Measurements from ENCODE around the gene SCUBE1.

SCUBE1 gene

DNA sequence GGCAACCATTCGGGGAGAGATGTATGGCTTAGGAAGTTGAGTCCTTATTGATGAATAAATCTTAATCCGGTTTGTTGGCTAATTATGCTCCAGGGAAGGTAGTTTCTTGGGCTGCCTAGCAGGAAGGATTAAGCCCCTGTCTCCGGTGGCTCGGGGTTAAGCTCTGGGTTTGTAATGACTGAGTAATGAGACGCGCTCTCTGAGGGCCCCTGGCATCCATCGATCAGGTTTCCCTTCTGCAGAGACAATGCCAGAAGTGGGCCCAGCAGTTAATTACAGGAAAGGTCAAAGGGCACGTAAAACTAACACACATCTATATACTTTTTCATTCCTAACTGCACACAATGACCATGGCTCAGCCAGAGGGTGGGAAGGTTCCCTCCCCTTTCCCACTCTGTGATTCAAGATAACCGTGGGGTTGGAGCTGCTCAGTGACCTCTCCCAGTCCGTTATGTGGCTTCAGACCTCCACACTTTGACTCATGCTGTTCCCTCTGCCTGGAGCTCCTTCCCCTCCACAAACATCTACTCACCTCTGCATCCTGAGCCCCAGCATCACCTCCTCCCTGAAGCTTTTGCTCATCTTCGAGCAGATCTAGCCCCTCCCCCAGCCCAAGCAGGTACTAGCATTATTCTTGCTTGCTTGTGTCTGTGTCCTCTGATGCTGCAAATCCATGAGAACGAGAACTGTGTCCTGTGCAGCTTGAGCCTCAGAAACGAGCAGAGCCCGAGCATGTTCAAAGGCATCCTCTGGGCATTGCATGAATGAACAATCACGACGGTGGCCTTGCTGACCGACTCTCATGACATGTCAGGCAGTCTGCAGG lies 16.6 kb downstream of the SCUBE1 start:
- no peak for DNase-seq (ENCODE audit: low read depth)

- DNase-seq (ENCODE audit: low read depth), result no peak
These were observed 18.0 kb downstream of the SCUBE1 start for GRCh38 chr22:43325176-43325575.

DNA sequence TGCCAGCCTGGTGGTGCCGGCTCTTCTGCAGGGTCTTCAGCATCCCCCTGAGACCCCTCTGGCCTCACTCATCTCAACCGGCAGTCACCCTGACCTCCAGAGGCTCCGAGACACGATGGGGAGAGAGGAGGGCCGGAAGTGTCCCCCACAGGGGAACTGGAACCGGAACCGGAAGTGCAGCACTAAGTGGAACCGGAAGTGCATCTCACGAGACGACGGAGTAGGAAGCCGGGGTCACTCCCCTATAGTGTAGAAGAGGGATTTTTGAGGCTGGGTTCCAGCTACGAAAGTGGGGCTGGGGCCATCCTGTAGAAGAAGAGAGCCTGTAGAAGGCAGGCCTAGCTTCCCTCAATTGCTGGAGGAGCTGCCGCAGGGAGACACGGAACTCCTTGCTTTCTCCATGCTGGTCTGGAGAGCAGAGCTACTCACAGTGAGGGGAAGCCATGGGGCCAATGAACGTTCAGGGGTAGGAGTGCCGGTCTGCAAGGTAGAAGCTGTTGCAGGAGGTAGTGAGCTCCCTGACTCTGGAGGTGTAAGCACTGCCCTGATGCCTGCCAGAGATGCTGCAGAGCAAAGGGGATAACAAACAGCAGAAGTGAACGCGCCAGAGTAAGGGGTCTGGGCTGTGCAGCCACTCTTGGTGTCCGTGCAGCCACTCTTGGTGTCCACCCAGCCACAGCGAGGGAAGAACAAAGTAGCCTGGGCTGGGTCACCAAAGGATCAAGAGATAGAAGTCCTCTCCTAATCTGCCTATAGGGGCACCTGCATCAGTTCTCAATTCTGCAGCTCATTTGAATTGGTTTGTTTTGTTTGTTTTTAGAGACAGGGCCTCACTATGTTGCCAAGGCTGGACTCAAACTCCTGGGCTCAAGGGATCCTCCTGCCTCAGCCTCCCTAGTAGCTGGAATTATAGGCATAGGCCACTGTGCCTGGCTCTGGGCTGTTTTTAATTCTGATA lies 21.9 kb downstream of the SCUBE1 start:
- DNase-seq (ENCODE audit: low read depth), result no peak

- no peak for DNase-seq (ENCODE audit: low read depth)
These were observed 23.3 kb downstream of the SCUBE1 start for GRCh38 chr22:43319661-43320486.

DNA sequence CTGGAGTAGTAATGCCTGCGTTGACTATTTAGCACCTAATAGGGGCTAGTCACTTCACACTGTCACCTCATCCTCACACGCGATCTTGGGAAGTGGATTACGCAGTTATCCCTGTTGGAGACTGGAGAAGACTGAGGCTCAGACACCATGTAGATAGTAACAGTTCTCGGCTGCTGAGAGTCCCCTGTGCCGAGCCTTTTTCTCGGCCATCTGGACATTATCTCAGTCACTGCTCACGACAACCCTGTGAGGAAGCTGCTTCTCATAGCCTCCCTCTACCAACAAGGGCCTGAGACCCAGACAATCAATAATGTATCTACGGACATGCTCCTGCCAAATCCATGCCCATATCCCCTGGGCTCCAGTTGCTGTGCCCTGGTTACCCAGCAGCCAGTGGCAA lies 25.9 kb downstream of the SCUBE1 start:
- DNase-seq (ENCODE audit: low read depth), result no peak

GRCh38 chr22:43315687-43316217 lies 27.4 kb downstream of the SCUBE1 start:
- no peak for DNase-seq (ENCODE audit: low read depth)

GRCh38 chr22:43314611-43315010 lies 28.6 kb downstream of the SCUBE1 start:
- no peak for DNase-seq (ENCODE audit: low read depth)

- DNase-seq (ENCODE audit: low read depth), result no peak
These were observed 29.2 kb downstream of the SCUBE1 start for GRCh38 chr22:43313890-43314474.

GRCh38 chr22:43313244-43313889 lies 29.8 kb downstream of the SCUBE1 start:
- no peak for DNase-seq (ENCODE audit: low read depth)

- DNase-seq (ENCODE audit: low read depth), result no peak
These were observed 30.6 kb downstream of the SCUBE1 start for GRCh38 chr22:43312608-43313007.

- no peak for DNase-seq (ENCODE audit: low read depth)
These were observed 32.4 kb downstream of the SCUBE1 start for GRCh38 chr22:43310798-43311197.

DNA sequence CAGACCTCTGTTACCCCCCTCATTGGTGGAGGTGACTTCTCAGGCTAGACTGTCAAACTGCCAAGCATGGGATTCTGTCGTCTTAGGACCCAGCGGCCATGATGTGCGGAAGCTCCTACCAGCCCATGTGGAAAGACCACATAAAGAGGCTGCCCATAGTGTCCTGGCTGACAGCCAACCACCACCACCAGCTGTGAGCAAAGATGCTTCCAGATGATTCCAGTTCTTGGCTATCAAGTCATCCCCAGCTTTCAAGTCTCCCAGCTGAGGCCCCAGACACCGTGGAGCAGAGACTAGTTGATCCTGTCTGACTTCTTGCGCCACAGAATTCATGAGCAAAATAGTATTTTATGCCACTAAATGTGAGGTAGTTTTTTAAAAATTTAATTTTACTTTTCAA lies 32.9 kb downstream of the SCUBE1 start:
- DNase-seq (ENCODE audit: low read depth), result no peak

DNA sequence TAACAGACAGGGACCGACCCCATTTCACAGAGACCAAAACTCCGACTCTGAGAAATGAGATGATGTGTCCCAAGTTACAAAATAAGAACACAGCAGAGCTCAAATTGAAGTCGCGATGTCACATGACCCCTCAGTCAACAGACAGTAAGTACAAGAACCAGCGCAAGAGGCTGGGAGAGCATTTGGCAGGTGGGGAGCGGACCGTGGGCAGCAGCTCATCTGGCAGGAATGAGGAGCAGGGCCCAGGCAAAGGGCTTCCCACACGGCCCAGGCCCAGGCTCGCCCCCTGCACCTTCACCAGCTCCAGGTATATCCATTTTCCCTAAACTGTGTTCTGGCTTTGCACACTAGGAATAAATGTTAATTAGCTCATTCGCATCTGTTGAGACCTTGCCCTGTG lies 34.3 kb downstream of the SCUBE1 start:
- no peak for DNase-seq (ENCODE audit: low read depth)

GRCh38 chr22:43308060-43308830 lies 34.9 kb downstream of the SCUBE1 start:
- DNase-seq (ENCODE audit: low read depth), result no peak

DNA sequence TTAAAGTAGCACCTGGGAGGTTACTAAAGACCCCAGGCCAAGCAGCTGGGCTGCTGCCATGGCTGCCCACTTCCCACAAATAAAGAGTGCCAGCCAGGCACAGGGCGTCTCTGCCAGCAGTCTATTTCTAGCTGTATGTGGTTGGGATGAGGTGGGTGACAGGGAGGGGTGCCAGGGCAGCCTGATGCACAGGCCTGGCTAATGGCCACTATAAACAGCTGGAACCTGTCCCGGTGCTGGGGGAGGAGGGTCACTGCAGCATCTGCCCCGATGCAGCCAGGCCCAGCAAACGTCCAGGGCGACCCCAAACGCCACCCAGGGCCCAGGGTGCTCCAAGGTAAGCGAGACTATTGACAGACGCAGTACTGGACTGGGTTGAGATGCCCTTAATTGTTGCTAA lies 37.4 kb downstream of the SCUBE1 start:
- DNase-seq (ENCODE audit: low read depth), result no peak

GRCh38 chr22:43304831-43305590 lies 38.2 kb downstream of the SCUBE1 start:
- no peak for DNase-seq (ENCODE audit: low read depth)

GRCh38 chr22:43303751-43304150 lies 39.4 kb downstream of the SCUBE1 start:
- DNase-seq (ENCODE audit: low read depth), result no peak

- no peak for DNase-seq (ENCODE audit: low read depth)
These were observed 40.0 kb downstream of the SCUBE1 start for GRCh38 chr22:43303166-43303565.

GRCh38 chr22:43302531-43303041 lies 40.6 kb downstream of the SCUBE1 start:
- no peak for DNase-seq (ENCODE audit: low read depth)
